ENCODE results near the gene CD99L2. TPM values are rescaled to one million over a fixed set of nuclear protein-coding genes. Genes with fewer than 3 reads are reported as not detected.

CD99L2 gene
- total and polyA plus RNA-seq, 10 of the 15 experiments (the other 5 are each of a cell fraction or from before 2014, with no cell fraction given), result 1.1 to 22.9 (median 13.0) TPM

GRCh38 chrX:150762258-150763165 is 136.0 kb downstream of the CD99L2 start (continued):
- TF ChIP-seq CUX1 (IDR thresholded peaks at IDR 0.05; ENCODE audit: insufficient replicate concordance, low read depth, low read length) (no peak), NFYA (IDR thresholded peaks at IDR 0.05; ENCODE audit: borderline replicate concordance, low read depth, low read length) (no peak), DPF2 (IDR thresholded peaks at IDR 0.05) (no peak), ZNF274 (IDR thresholded peaks at IDR 0.05; ENCODE audit: insufficient read depth, insufficient read length) (no peak), EP300 (IDR thresholded peaks at IDR 0.05; ENCODE audit: borderline replicate concordance in 1 of 2, control insufficient read depth in 1 of 2, low read depth in 2 of 2, low read length in 2 of 2) (no peak), KDM1A (IDR thresholded peaks at IDR 0.05; ENCODE audit: borderline replicate concordance) (no peak), PBX3 (IDR thresholded peaks at IDR 0.05; ENCODE audit: insufficient replicate concordance, low read depth, low read length) (no peak)

Measured in GM12878 (cell line).